KMS-11 (cell line): ENCODE data around the gene SIGLEC15.
A peak's percentile ranks its signal among the peaks of the same experiment; 100 is the strongest.

Source experiments
- H2AFZ ChIP-seq: fragments of 200-600 bp; sonication (generic); 2 replicates; pipeline ENCODE4 v1.6.1; 2016; ENCODE audit warnings: antibody characterized with exemption, mixed run types, low read depth
- H3K27ac ChIP-seq: fragments of 200-600 bp; sonication (generic); 2 replicates; pipeline ENCODE4 v1.6.1; 2016; ENCODE audit warnings: mild to moderate bottlenecking, mixed run types
- H3K27me3 ChIP-seq: fragments of 200-600 bp; sonication (generic); 2 replicates; pipeline ENCODE4 v1.6.1; 2017; ENCODE audit warnings: mild to moderate bottlenecking, low read depth, mixed run types, moderate library complexity; ENCODE audit not compliant: insufficient read depth
- H3K36me3 ChIP-seq: fragments of 200-600 bp; sonication (generic); 2 replicates; pipeline ENCODE4 v1.6.1; 2017; ENCODE audit warnings: mild to moderate bottlenecking, mixed run types; ENCODE audit not compliant: insufficient read depth
- H3K4me1 ChIP-seq: fragments of 200-600 bp; sonication (generic); 2 replicates; pipeline ENCODE4 v1.6.1; 2016; ENCODE audit warnings: mild to moderate bottlenecking, low read depth, mixed run types; ENCODE audit not compliant: poor library complexity, severe bottlenecking
- H3K4me2 ChIP-seq: fragments of 200-600 bp; sonication (generic); 2 replicates; pipeline ENCODE4 v1.7.0; 2016; ENCODE audit warnings: mild to moderate bottlenecking, mixed run types
- H3K4me3 ChIP-seq: fragments of 200-600 bp; sonication (generic); IDR thresholded peaks from 2 replicates; pipeline ENCODE4 v1.6.1; 2017; ENCODE audit warnings: low read depth, low read length, mixed read lengths; ENCODE audit not compliant: insufficient read depth
- H3K79me2 ChIP-seq: fragments of 200-600 bp; sonication (generic); 2 replicates; pipeline ENCODE4 v1.6.1; 2016; ENCODE audit warnings: low read depth, mixed run types; ENCODE audit not compliant: insufficient read depth
- H3K9ac ChIP-seq: fragments of 200-600 bp; sonication (generic); 2 replicates; pipeline ENCODE4 v1.6.1; 2016; ENCODE audit warnings: mild to moderate bottlenecking, mixed run types
- H4K20me1 ChIP-seq: fragments of 200-600 bp; sonication (generic); 2 replicates; pipeline ENCODE4 v1.6.1; 2016; ENCODE audit warnings: mild to moderate bottlenecking, mixed run types; ENCODE audit not compliant: insufficient read depth
- TF ChIP-seq, protein P1 (sequence below): fragments of 200-600 bp; sonication (generic); conservative IDR thresholded peaks from 2 replicates; pipeline ENCODE4 v1.6.1; 2017; ENCODE audit warnings: low read depth, mild to moderate bottlenecking, antibody characterized with exemption, low read length, moderate library complexity, mixed read lengths

The SIGLEC15 gene

DNA sequence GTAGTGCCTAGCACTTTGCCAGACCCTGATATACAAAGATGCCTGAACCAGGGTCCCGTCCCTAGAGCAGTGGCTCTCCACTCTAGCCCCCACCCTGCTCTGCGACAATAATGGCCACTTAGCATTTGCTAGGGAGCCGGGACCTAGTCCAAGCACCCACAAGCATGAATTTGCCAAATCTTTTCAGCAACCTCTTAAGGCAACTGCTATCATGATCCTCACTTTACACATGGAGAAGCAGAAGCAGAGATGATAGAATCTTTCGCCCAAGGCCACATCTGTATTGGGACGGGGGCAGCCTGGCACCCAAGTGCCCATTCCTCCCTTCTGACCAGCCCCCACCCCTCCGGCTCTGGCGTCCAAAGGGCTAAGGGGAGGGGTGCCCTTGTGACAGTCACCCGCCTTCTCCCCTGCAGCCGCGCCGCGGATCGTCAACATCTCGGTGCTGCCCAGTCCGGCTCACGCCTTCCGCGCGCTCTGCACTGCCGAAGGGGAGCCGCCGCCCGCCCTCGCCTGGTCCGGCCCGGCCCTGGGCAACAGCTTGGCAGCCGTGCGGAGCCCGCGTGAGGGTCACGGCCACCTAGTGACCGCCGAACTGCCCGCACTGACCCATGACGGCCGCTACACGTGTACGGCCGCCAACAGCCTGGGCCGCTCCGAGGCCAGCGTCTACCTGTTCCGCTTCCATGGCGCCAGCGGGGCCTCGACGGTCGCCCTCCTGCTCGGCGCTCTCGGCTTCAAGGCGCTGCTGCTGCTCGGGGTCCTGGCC lies 13.0 kb downstream of the SIGLEC15 start:
- Histone ChIP-seq H3K27ac (no peak overlapping the region), H3K27me3 (no peaks in the 10 kb centered on the region), H3K4me2 (no peak overlapping the region), H4K20me1 (no peaks in the 10 kb centered on the region), H3K4me1 (no peaks in the 10 kb centered on the region), H2AFZ (no peak overlapping the region; the same call in 1 of the 2 replicates), H3K79me2 (no peaks in the 10 kb centered on the region), H3K36me3 (no peaks in the 10 kb centered on the region), H3K4me3 (no peak overlapping the region), H3K9ac (no peak overlapping the region)
- TF ChIP-seq, protein P1, sequence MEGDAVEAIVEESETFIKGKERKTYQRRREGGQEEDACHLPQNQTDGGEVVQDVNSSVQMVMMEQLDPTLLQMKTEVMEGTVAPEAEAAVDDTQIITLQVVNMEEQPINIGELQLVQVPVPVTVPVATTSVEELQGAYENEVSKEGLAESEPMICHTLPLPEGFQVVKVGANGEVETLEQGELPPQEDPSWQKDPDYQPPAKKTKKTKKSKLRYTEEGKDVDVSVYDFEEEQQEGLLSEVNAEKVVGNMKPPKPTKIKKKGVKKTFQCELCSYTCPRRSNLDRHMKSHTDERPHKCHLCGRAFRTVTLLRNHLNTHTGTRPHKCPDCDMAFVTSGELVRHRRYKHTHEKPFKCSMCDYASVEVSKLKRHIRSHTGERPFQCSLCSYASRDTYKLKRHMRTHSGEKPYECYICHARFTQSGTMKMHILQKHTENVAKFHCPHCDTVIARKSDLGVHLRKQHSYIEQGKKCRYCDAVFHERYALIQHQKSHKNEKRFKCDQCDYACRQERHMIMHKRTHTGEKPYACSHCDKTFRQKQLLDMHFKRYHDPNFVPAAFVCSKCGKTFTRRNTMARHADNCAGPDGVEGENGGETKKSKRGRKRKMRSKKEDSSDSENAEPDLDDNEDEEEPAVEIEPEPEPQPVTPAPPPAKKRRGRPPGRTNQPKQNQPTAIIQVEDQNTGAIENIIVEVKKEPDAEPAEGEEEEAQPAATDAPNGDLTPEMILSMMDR = no peak

DNA sequence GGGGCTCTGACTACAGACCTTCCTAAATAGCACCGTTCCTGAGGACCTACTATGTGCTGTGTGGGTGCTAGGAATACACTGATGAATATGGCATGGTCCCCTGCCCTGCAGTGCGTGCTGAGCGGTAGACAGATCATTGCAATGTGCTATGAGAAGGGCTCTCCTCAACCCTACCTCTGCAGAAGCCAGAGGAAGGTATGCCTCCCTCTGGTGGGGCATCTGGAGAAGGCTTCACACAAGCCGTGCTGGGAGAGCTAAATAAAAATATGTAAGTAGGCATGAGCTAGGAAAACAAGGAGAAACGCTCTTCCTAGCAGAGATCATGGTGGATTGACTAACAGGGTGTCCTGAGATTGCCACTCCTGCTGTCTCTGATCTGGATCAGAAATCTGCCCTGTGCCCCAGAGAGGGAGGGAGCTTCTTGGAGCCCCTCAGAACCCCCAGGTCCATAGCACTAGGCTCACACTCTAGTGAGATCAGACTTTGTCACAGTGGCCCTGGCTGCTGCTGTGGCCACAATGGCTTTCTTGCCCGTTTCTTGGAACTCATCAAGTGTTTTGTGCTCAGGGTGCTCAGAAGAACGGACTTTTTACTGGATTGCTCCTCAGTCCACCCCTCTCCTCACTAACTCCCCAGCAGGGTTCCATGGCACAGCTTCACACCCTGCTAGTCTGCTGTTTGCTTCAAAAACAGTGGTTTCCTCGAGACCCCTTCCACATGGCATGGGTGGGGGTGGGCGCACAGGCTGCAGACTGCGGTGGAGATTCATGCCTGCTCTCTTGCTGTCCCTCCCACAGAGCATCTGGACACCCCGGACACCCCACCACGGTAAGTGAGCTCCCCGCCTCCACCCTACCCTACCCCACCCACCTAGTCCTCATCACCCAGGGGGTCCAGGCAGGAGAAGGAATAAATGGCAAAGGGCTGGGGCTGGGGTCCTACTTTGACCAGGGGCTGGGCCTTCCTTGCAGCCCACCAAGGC lies 14.2 kb downstream of the SIGLEC15 start:
- Histone ChIP-seq H3K79me2 (no peaks in the 10 kb centered on the region), H3K4me2 (no peak overlapping the region), H3K27ac (no peak overlapping the region), H3K4me3 (no peak overlapping the region), H2AFZ (no peak overlapping the region), H3K36me3 (no peaks in the 10 kb centered on the region), H3K27me3 (no peaks in the 10 kb centered on the region), H3K4me1 (no peaks in the 10 kb centered on the region), H4K20me1 (no peaks in the 10 kb centered on the region), H3K9ac (no peak overlapping the region)
- TF ChIP-seq, protein P1 = peak; percentile 41; the same call in 1 of the 2 replicates

DNA sequence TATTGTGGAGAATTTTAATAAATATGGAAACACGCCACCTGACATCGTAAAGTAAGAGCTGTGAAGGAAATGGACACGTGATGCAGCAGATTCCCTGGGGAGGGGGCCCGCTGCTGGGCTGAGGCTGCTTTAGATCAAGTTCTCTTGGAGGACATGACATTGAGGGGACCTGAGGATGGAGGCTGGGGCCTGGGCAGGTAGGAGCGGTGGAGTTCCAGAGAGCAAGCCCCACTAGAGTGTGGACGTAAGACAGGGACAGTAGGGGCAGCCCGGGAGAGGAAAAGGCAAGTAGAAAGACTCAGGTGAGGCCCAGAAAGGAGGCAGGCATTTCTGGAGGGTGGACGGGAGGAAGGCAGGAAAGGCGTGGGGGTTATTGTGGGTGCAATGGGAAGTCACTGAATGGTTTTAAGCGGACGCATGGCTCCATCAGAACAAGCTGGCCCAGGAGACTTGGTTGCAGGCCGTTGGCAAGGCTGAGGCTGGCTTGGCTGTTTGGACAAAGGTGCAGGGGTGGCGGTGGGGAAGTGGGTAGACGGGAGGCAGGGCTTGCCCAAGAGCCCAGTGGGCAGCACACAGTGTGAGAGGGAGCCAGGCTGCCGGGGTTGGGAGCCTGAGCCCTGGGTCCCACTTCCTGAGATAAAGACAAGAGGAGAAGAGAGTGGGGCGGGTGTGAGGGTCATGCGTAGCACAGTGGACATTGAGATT lies 15.7 kb downstream of the SIGLEC15 start:
- no peaks in the 10 kb centered on the region for H3K36me3 ChIP-seq
- TF ChIP-seq, protein P1 = no peak

DNA sequence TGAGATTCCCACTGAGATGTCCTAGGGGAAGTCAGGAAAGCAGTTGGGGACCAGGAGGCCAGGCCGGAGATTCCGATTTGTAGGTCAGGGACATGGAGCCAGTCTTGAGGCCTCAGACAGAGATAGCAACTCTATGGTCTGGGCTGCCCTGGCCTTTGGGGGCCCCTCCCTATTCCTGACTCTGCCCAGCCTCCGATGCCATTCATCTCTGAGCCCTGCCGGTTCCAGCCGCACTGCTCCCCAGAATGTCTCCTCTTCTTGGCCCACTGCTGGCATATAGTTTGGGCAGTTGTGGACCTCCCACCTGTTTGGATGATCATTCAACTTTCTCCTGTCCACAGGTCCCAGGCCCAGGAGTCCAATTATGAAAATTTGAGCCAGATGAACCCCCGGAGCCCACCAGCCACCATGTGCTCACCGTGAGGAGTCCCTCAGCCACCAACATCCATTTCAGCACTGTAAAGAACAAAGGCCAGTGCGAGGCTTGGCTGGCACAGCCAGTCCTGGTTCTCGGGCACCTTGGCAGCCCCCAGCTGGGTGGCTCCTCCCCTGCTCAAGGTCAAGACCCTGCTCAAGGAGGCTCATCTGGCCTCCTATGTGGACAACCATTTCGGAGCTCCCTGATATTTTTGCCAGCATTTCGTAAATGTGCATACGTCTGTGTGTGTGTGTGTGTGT lies 16.4 kb downstream of the SIGLEC15 start:
- H3K36me3 ChIP-seq = no peaks in the 10 kb centered on the region
- no peaks in the 10 kb centered on the region for H3K27me3 ChIP-seq
- H3K4me2 ChIP-seq = no peak overlapping the region
- no peak overlapping the region for H3K4me3 ChIP-seq
- H4K20me1 ChIP-seq = no peaks in the 10 kb centered on the region
- H2AFZ ChIP-seq = no peak overlapping the region
- no peak overlapping the region for H3K27ac ChIP-seq
- no peaks in the 10 kb centered on the region for H3K4me1 ChIP-seq
- TF ChIP-seq, protein P1 = no peak
- H3K9ac ChIP-seq = no peak overlapping the region
- H3K79me2 ChIP-seq = no peaks in the 10 kb centered on the region

More for the DNA sequence above, 15.7 kb downstream of the SIGLEC15 start:
- no peaks in the 10 kb centered on the region for H3K27me3 ChIP-seq
- H3K79me2 ChIP-seq = no peaks in the 10 kb centered on the region
- H3K4me3 ChIP-seq = no peak overlapping the region
- no peak overlapping the region for H3K27ac ChIP-seq
- H4K20me1 ChIP-seq = no peaks in the 10 kb centered on the region
- no peaks in the 10 kb centered on the region for H3K4me1 ChIP-seq
- no peak overlapping the region for H3K4me2 ChIP-seq
- H2AFZ ChIP-seq = no peak overlapping the region
- no peak overlapping the region for H3K9ac ChIP-seq
